Heart right ventricle (tissue), 16 donors: ENCODE measurements around the gene KLF7. TPM values are rescaled to one million over a fixed set of nuclear protein-coding genes. Genes with fewer than 3 reads are reported as not detected.

Source experiments
- ATAC-seq, 8 donors: fragments of 200-7000 bp; cut with Tn5 transposase; one replicate each; pipeline ENCODE4 v1.9.1; 2020; ENCODE audit warnings: mild to moderate bottlenecking in 8 of 8, moderate library complexity in 8 of 8, moderate number of reproducible peaks in 1 of 8
- DNase-seq, 2 donors: peaks; one replicate each; pipeline ENCODE4 v3.0.0-alpha.2; 2020
- H3K27ac ChIP-seq, 10 donors: fragments of 200-600 bp; sonication (generic) in 2 of 10; one replicate each; pipeline versions ENCODE4 v1.5.0 to v1.8.0; 2020 to 2022; ENCODE audit warnings: mild to moderate bottlenecking in 3 of 10
- H3K27me3 ChIP-seq, 7 donors: fragments of 200-600 bp; one replicate each; pipeline ENCODE4 v1.8.0; 2021 to 2022; ENCODE audit warnings: mild to moderate bottlenecking in 2 of 7
- H3K36me3 ChIP-seq, 9 donors: fragments of 200-600 bp; sonication (generic) in 1 of 9; one replicate each; pipeline versions ENCODE4 v1.5.0 to v1.8.0; 2020 to 2022; ENCODE audit warnings: mild to moderate bottlenecking in 2 of 9
- H3K4me1 ChIP-seq, 9 donors: fragments of 200-600 bp; sonication (generic) in 1 of 9; one replicate each; pipeline versions ENCODE4 v1.5.0 to v1.8.0; 2020 to 2022; ENCODE audit warnings: mild to moderate bottlenecking in 4 of 9
- H3K4me3 ChIP-seq, 10 donors: fragments of 200-600 bp; sonication (generic) in 2 of 10; one replicate each; pipeline versions ENCODE4 v1.5.0 to v1.8.0; 2020 to 2022; ENCODE audit warnings: mild to moderate bottlenecking in 7 of 10, moderate library complexity in 2 of 10
- H3K9me3 ChIP-seq, 11 donors: fragments of 200-600 bp in 10 of 11; sonication (generic) in 2 of 11; one replicate each; pipeline versions ENCODE4 v1.5.0 to v1.8.0; 2013 to 2022; ENCODE audit warnings: mild to moderate bottlenecking in 2 of 11, control low read depth in 1 of 11, moderate library complexity in 1 of 11
- CTCF ChIP-seq, 9 donors: fragments of 200-600 bp; sonication (generic) in 2 of 9; IDR thresholded peaks; one replicate each; pipeline versions ENCODE4 v1.5.0 to v1.8.0; 2021 to 2022; ENCODE audit warnings: antibody characterized with exemption in 9 of 9, mild to moderate bottlenecking in 5 of 9, moderate library complexity in 1 of 9
- WGBS, 2 donors: extraction: QIAGEN DNeasy Blood & Tissue Kit; methylation state at CpG; one replicate each; pipeline ENCODE4 v1.1.7; 2013; ENCODE audit warnings: inconsistent platforms in 1 of 2; 5-methylcytosine and 5-hydroxymethylcytosine counted together
- intact Hi-C, 10 donors: fragments of 100-400 bp; cut with DNase I; formaldehyde crosslinking; loops; one replicate each; pipeline versions ENCODE4 v1.11.1 to v1.14.2; 2022
- polyA plus RNA-seq, 2 donors: library from polyadenylated mRNA; stranded (reverse); fragments of 200-250 nt; gene quantifications; one replicate each; pipeline ENCODE4 v1.2.3, GENCODE V29; 2013
- total RNA-seq, 10 donors: library from RNA; stranded (reverse); fragmentation: NEBNext Ultra II Directional in 3 of 10; extraction: Animal tissue kit (Norgen Biotek cat#: 25700) in 3 of 10; gene quantifications; one replicate each; pipeline versions ENCODE4 v1.2.1 to v1.2.4, GENCODE V29; 2021 to 2023
- donor health status: Arrhythmogenic right ventricular cardiomyopathy.
- donor health status: ischemic (EF 13 %, LVEDD 7.1; RV severe dilation, severe dysfunction).
- donor health status: healthy with polysubstance abuse.
- donor health status: DM: no; HTN: yes; CAD: no.
- donor health status: DM: no; HTN: no; CAD: no.
- donor health status: ischemic (EF 25% LVEDD 6.9; RV normal size, moderate dysfunction).
- donor health status: ischemic (EF 25% LVEDD 5.7; RV mildly dilated, moderate dysfunction).
- donor health status: healthy.
- donor health status: DM: yes; HTN: yes; CAD: no.
- donor health status: Ischemic cardiomyopathy.
- donor health status: ischemic (EF 35%, LVEDD 5.7; RV mildly dilated, moderate dysfunction).
- donor health status: nonischemic (EF 11% LVEDD 7.7; RV severe dilation, severe dysfunction).
- donor health status: DM: yes; HTN: yes; CAD: no.
- donor health status: PGD.
- donor health status: ischemic (EF 29% LVEDD 5.4; RV normal size, mild dysfunction).
- donor health status: nonischemic (EF 23%, LVEDD 6.1; RV moderate dilation, normal function).

The KLF7 gene
- total and polyA plus RNA-seq, 12 donors = 5.0 to 51.8 (median 27.9) TPM

- Histone ChIP-seq H3K4me3 (peak overlapping the region in 7 of 10 donors; percentile 68 to 91 (median 82)), H3K4me1 (peaks cover 14 to 72% (median 69%) of the 10 kb centered on the region in 9 donors), H3K9me3 (no peaks in the 10 kb centered on the region), H3K27ac (peak overlapping the region; percentile 47 to 100 (median 100)), H3K36me3 (peaks cover 0 to 5% (median 0%) of the 10 kb centered on the region in 9 donors), H3K27me3 (no peaks in the 10 kb centered on the region)
- 43 to 47% methylated on average over 7 of the region's 7 CpGs for WGBS, 2 donors
- no peak for TF ChIP-seq CTCF (IDR thresholded peaks at IDR 0.05)
- ATAC-seq (no peak), DNase-seq (no peak)
- intact Hi-C loops = loop anchor here in 9 of 10 donors (2.0 to 10.0 kb wide), 11 partner anchors 27 to 357 kb away; no protein-coding TSS in a partner anchor
Observed at GRCh38 chr2:207161247-207162123, 4.3 kb downstream of the KLF7 start.

- Histone ChIP-seq H3K4me3 (no peak overlapping the region), H3K27ac (peak overlapping the region in 2 of 10 donors; percentile 100), H3K27me3 (no peaks in the 10 kb centered on the region), H3K9me3 (no peaks in the 10 kb centered on the region), H3K4me1 (peaks cover 20 to 85% (median 83%) of the 10 kb centered on the region in 9 donors), H3K36me3 (peaks cover 0 to 5% (median 0%) of the 10 kb centered on the region in 9 donors)
- ATAC-seq (no peak), DNase-seq (no peak)
- TF ChIP-seq CTCF (IDR thresholded peaks at IDR 0.05) = no peak
- WGBS, 2 donors = 43 to 54% methylated on average over 7 of the region's 7 CpGs
- intact Hi-C loops = loop anchor here in 9 of 10 donors (5.0 to 10.0 kb wide), 9 partner anchors 65 to 355 kb away; no protein-coding TSS in a partner anchor
Observed at GRCh38 chr2:207160115-207160514, 5.6 kb downstream of the KLF7 start.

GRCh38 chr2:207159002-207159401 is 6.7 kb downstream of the KLF7 start:
- no peaks in the 10 kb centered on the region for H3K9me3 ChIP-seq
- no peak for DNase-seq

More at GRCh38 chr2:207159002-207159401, 6.7 kb downstream of the KLF7 start:
- H3K4me1 ChIP-seq = peaks cover 20 to 97% (median 92%) of the 10 kb centered on the region in 9 donors
- WGBS, 2 donors = 66 to 71% methylated on average over 4 of the region's 4 CpGs
- TF ChIP-seq CTCF (IDR thresholded peaks at IDR 0.05) = no peak
- H3K27ac ChIP-seq = peak overlapping the region in 6 of 10 donors; percentile 35 to 100 (median 62)
- intact Hi-C loops = loop anchor here in 3 of 10 donors (5.0 to 10.0 kb wide), 3 partner anchors 37 to 316 kb away; no protein-coding TSS in a partner anchor
- no peaks in the 10 kb centered on the region for H3K27me3 ChIP-seq
- no peak overlapping the region for H3K4me3 ChIP-seq
- no peak for ATAC-seq
- H3K36me3 ChIP-seq = peaks cover 0 to 5% (median 0%) of the 10 kb centered on the region in 9 donors
